Measurements from ENCODE around the gene DPEP3. TPM values are rescaled to one million over a fixed set of nuclear protein-coding genes. Genes with fewer than 3 reads are reported as not detected.

Gene DPEP3
- total RNA-seq, 6 donors from 2014 or later: 0.15 to 1.0 (median 0.30) TPM; not detected in 2

DNA sequence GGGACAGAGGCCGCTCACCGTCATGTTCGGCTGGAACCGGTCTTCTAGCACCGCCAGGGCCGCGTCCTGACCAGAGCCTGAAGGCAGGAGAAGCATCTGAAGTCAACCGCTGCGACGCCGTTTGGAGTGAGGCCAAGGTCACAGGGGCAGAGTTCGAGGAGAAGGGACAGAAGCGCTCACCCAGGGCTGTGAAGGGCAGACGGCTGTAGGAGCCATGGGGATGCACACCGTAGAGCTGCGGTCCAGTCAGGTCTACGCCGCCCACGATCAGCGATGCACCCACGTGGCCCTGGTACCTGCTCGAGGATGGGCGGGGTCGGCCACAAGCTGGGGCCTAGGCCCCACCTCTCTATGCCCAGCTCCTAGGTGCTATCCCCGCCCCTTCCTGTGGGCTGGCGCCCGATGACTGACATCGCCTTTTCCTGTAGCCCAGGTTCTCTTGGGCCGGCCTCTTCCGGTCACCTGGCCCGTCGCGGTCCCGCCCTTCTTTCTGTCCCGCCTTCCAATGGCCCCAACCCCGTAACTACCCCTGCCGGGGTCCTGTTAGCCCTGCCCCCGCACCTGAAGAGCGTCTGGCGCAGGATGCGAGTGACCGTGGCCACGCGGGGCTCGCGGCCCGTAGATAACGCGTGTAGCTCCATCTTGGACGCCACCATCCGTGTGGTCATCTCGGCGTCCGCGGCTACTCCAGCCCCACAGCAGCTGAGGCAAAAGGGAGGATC, 44.7 kb downstream of the DPEP3 start:
- Histone ChIP-seq H3K36me3 (peaks cover 0 to 43% (median 40%) of the 10 kb centered on the region in 4 donors), H3K27me3 (no peaks in the 10 kb centered on the region), H3K4me1 (peaks cover 17 to 32% (median 20%) of the 10 kb centered on the region in 4 donors), H3K9me3 (no peaks in the 10 kb centered on the region), H3K4me3 (peak overlapping the region; percentile 74 to 95 (median 91)), H3K27ac (peak overlapping the region; percentile 92 to 98 (median 95))
- ATAC-seq (ENCODE audit: low FRiP score in 2 of 2) (peak; percentile 91 to 97), DNase-seq (peak; percentile 96 to 98)
- TF ChIP-seq CTCF (IDR thresholded peaks at IDR 0.05) (peak in 4 of 6 experiments; percentile 20 to 46 (median 23)), POLR2A (IDR thresholded peaks at IDR 0.05) (peak in 2 of 4 donors; percentile 58 to 80), EP300 (IDR thresholded peaks at IDR 0.05) (no peak), POLR2AphosphoS5 (IDR thresholded peaks at IDR 0.05) (peak; percentile 75 to 84)
- WGBS, 2 donors: 11% methylated on average over 31 of the region's 55 CpGs; no CpG with 5 or more reads in 1 of the 2 donors

DNA sequence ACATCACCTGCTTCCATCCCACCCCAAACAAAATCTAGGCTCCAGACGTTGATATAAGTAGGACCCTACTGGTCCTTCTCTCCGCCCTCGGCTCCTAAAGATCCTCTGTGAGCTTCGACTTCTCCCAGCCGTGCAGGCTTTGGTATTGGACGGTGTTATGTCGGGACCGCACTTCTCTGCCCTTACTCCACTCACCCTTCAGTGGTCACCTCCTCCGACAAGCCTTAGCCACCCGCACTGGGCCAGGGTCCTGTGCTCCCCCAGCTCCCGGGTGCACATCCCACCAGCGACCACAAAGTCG, 45.2 kb downstream of the DPEP3 start:
- Histone ChIP-seq H3K9me3 (no peaks in the 10 kb centered on the region), H3K27me3 (no peaks in the 10 kb centered on the region), H3K36me3 (peaks cover 0 to 42% (median 37%) of the 10 kb centered on the region in 4 donors), H3K27ac (peak overlapping the region; percentile 92 to 98 (median 95)), H3K4me3 (peak overlapping the region; percentile 25 to 95 (median 91)), H3K4me1 (peaks cover 17 to 29% (median 19%) of the 10 kb centered on the region in 4 donors)
- DNase-seq: no peak
- no peak for ATAC-seq (ENCODE audit: low FRiP score in 2 of 2)
- TF ChIP-seq POLR2AphosphoS5 (IDR thresholded peaks at IDR 0.05): no peak
- TF ChIP-seq EP300 (IDR thresholded peaks at IDR 0.05): no peak
- TF ChIP-seq CTCF (IDR thresholded peaks at IDR 0.05): no peak
- no peak for TF ChIP-seq POLR2A (IDR thresholded peaks at IDR 0.05)
- 56 to 67% methylated on average over 12 to 13 of the region's 13 CpGs for WGBS, 2 donors

DNA sequence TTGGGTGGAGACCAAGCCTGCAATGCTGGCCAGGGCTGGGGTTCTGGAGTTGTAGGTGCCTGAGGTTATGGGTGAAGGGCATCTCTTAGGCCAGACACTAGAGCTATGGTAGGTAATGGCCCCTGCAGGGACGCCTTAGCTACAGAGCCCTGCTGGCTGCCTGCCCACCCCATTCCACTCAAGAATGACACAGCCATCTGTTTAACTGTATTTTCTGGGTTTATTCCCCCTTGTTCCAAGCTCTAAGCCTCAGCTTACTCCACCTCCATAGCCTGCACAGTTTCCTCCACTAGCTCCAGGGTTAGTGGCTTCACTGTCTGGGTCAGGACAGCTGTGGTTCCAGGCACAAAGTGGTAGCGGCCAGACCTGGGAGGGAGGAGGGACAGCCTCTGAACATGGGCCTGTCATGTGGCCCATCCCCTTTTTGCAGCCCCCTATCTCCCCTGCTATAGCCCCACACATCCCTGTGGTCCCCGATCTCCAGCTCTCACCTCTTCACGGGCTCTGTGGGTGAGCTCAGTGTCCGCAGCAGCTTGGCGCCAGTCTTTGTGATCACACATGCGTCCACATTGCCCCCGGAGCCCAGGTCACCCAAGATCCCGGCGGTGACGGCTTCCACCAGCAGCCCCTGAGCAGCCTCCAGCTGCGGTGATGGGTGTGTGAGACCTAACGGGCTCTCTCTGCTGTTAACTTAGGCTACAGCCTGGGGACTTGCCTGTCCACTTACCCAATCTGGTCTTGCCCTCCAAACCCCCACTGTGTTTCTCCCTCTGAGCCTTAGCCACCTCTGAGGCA, 45.8 kb downstream of the DPEP3 start:
- Histone ChIP-seq H3K9me3 (no peaks in the 10 kb centered on the region), H3K36me3 (peaks cover 0 to 42% (median 34%) of the 10 kb centered on the region in 4 donors), H3K27ac (peak overlapping the region; percentile 19 to 98 (median 95)), H3K27me3 (no peaks in the 10 kb centered on the region), H3K4me1 (peaks cover 15 to 23% (median 19%) of the 10 kb centered on the region in 4 donors), H3K4me3 (peak overlapping the region in 1 of 4 donors; percentile 88)
- WGBS, 2 donors: 67 to 80% methylated on average over 4 to 13 of the region's 13 CpGs
- ATAC-seq (ENCODE audit: low FRiP score in 2 of 2): no peak
- TF ChIP-seq POLR2AphosphoS5 (IDR thresholded peaks at IDR 0.05) (no peak), CTCF (IDR thresholded peaks at IDR 0.05) (no peak)
- DNase-seq: no peak

DNA sequence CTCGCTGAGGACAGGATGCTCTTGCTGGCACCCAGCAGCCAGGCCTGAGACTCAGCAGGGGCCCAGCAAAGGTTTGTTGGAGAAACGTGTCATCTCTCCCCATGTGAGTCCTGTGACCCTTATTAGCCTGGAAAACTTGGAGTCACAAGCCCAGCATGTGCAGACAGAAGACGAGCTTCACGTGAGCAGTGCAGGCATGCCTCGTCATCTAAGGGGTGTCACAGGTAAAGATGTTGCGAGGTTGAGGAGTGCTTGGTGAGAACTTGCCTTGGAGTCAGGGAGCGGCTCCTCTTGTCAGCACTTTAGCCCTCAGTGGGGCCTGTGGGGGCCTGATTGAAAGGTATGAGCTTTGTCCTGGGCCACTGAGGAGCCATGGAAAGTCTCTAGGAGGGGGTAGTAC, 46.5 kb downstream of the DPEP3 start:
- H3K36me3 ChIP-seq: peaks cover 0 to 42% (median 37%) of the 10 kb centered on the region in 4 donors
- H3K27ac ChIP-seq: peak overlapping the region in 1 of 4 donors; percentile 19
- no peak for TF ChIP-seq POLR2AphosphoS5 (IDR thresholded peaks at IDR 0.05)
- TF ChIP-seq CTCF (IDR thresholded peaks at IDR 0.05): no peak
- no peak for TF ChIP-seq POLR2A (IDR thresholded peaks at IDR 0.05)
- no peak for TF ChIP-seq EP300 (IDR thresholded peaks at IDR 0.05)
- DNase-seq (no peak), ATAC-seq (ENCODE audit: low FRiP score in 2 of 2) (no peak)
- H3K9me3 ChIP-seq: no peaks in the 10 kb centered on the region
- H3K4me1 ChIP-seq: peaks cover 15 to 23% (median 19%) of the 10 kb centered on the region in 4 donors
- WGBS, 2 donors: 88 to 90% methylated on average over 6 to 7 of the region's 7 CpGs
- no peak overlapping the region for H3K4me3 ChIP-seq
- H3K27me3 ChIP-seq: no peaks in the 10 kb centered on the region
